BJ (cell line): ENCODE data around the gene LDHB. TPM values are rescaled to one million over a fixed set of nuclear protein-coding genes. Genes with fewer than 3 reads are reported as not detected.
"Not testable (repeated sequence)": the region's sequence is repeated elsewhere in the genome, so short reads cannot be mapped to it uniquely, and the experiment has no call there.

Experiments used
- CTCF ChIA-PET: fragments of 350-600 bp; formaldehyde crosslinking; extraction: SDS; loops from one replicate; lab custom pipeline; 2021; ENCODE audit warnings: antibody characterized with exemption, inconsistent platforms; lab: Yijun Ruan, JAX
- POLR2A ChIA-PET: fragments of 300-600 bp; sonication (Branson Sonifier 250); formaldehyde crosslinking; extraction: SDS; loops from one replicate; lab custom pipeline; 2021; ENCODE audit warnings: antibody characterized with exemption; lab: Charles Lee
- DNase-seq: peaks from one replicate; pipeline ENCODE4 v3.0.0-alpha.2; 2011; ENCODE audit warnings: low read depth
- H3K27me3 ChIP-seq: 2 replicates; pipeline ENCODE4 v1.6.0; 2011; ENCODE audit warnings: low read length; ENCODE audit not compliant: control insufficient read depth, insufficient read depth
- H3K36me3 ChIP-seq: 2 replicates; pipeline ENCODE4 v1.5.1; 2011; ENCODE audit warnings: low read length; ENCODE audit not compliant: control insufficient read depth, insufficient read depth
- H3K4me3 ChIP-seq: 2 replicates; pipeline ENCODE4 v1.5.1; 2011; ENCODE audit warnings: low read depth, mild to moderate bottlenecking, control low read depth, low read length
- polyA plus RNA-seq: library from polyadenylated mRNA; depleted of rRNA; stranded (reverse); fragments of >200 nt; gene quantifications from 2 replicates; pipeline ENCODE4 v1.2.3, GENCODE V29; 2011; rRNA removed
- TF ChIP-seq, protein P1 (sequence below): IDR thresholded peaks from 2 replicates; pipeline ENCODE4 v1.5.1; 2011; ENCODE audit warnings: low read depth, mild to moderate bottlenecking, control low read depth, inconsistent platforms, low read length, moderate library complexity; ENCODE audit not compliant: insufficient read depth

The LDHB gene
- polyA plus RNA-seq, 1 experiment: 275 TPM

DNA sequence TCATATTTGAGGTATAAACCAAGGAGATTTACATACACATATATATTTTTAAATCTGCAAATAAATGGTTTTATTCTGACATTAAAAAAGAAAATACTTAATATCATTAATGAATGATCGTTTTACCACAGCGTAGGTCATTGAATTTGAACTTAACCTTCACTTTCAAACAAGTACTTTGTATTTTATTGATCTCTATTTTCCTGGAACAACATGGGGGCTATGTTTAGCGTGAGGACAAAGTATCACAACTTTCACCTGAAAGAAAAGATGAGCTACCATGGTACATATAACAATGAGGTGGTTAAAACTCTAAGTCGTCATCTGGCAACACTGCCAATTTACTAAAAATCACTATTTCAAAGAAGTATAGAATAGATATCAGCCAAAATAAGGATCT, 59.0 kb downstream of the LDHB start:
- Histone ChIP-seq H3K4me3 (no peak overlapping the region), H3K36me3 (no peaks in the 10 kb centered on the region), H3K27me3 (0 out of 2 replicates have a peak, but pooled peaks cover 1% of the 10 kb centered on the region)
- POLR2A ChIA-PET: no interaction called here
- no peak for DNase-seq
- TF ChIP-seq, protein P1, sequence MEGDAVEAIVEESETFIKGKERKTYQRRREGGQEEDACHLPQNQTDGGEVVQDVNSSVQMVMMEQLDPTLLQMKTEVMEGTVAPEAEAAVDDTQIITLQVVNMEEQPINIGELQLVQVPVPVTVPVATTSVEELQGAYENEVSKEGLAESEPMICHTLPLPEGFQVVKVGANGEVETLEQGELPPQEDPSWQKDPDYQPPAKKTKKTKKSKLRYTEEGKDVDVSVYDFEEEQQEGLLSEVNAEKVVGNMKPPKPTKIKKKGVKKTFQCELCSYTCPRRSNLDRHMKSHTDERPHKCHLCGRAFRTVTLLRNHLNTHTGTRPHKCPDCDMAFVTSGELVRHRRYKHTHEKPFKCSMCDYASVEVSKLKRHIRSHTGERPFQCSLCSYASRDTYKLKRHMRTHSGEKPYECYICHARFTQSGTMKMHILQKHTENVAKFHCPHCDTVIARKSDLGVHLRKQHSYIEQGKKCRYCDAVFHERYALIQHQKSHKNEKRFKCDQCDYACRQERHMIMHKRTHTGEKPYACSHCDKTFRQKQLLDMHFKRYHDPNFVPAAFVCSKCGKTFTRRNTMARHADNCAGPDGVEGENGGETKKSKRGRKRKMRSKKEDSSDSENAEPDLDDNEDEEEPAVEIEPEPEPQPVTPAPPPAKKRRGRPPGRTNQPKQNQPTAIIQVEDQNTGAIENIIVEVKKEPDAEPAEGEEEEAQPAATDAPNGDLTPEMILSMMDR: no peak
- CTCF ChIA-PET: interaction anchor here (1.9 kb wide), 1 partner anchor 82 kb away, joined by 6 read pairs; no protein-coding TSS in a partner anchor

DNA sequence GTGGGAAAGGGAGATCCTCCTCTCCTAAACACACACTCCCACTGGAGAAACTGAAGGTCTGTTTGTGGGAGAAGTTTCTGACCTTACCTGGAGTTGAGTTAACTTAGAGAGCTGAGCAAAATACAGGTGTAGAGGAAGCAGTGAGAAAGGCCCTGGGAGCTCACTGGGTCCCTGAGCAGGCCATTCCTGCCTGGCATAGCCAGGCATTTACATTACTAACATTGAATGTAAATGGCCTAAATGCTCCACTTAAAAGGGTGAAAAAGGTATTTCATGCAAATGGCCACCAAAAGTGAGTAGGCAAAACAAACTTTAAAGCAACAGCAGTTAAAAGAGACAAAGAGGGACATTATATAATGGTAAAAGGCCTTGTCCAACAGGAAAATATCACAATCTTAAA, 62.3 kb downstream of the LDHB start:
- H3K27me3 ChIP-seq, DNase-seq, POLR2A ChIA-PET, H3K4me3 ChIP-seq, H3K36me3 ChIP-seq, CTCF ChIA-PET: not testable (repeated sequence)

DNA sequence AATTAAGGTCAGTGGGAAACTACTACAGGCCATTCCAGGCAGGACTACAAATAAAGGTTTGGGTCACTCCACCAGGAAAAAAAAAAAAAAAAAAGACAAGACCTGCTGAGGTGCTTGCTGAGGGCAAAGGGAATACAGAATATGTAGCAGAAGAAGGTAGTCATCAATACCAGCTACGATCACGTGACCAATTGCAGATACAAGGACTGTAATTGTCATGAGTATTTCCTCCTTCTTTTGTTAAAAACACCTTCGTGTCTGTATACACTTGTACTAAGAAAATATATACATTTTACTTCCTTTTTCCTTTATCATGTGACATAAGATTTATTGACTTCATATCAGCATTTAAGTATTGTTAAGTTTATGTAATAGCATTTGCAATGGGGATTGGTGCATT, 72.2 kb downstream of the LDHB start:
- ChIA-PET POLR2A (no interaction called here), CTCF (no interaction called here)
- H3K36me3 ChIP-seq: no peaks in the 10 kb centered on the region
- TF ChIP-seq, protein P1: no peak
- no peak overlapping the region for H3K4me3 ChIP-seq
- no peaks in the 10 kb centered on the region for H3K27me3 ChIP-seq
- no peak for DNase-seq

Other genes starting within 250 kb of the LDHB start
- 11.1 and 14.2 TPM in 2 replicates for gene PYROXD1, start 220.2 kb downstream of the LDHB start, polyA plus RNA-seq
- 17.6 and 31.7 TPM in 2 replicates for gene RECQL, start 156.2 kb downstream of the LDHB start, polyA plus RNA-seq
- gene GOLT1B, start 156.1 kb downstream of the LDHB start, polyA plus RNA-seq: 76.7 and 119 TPM in 2 replicates
- 0.06 and 0.12 TPM in 2 replicates for gene SPX, start 131.5 kb downstream of the LDHB start, polyA plus RNA-seq
- not detected in 2 replicates for gene GYS2, start 53.0 kb downstream of the LDHB start, polyA plus RNA-seq
- 7.6 and 8.7 TPM in 2 replicates for gene KCNJ8, start 116.9 kb upstream of the LDHB start, polyA plus RNA-seq